ENCODE measurements around the gene SLC27A5. TPM values are rescaled to one million over a fixed set of nuclear protein-coding genes. Genes with fewer than 3 reads are reported as not detected.
A peak's percentile ranks its signal among the peaks of the same experiment; 100 is the strongest.

Gene SLC27A5
- total RNA-seq, 1 experiment from 2014 or later = 24.9 TPM

DNA sequence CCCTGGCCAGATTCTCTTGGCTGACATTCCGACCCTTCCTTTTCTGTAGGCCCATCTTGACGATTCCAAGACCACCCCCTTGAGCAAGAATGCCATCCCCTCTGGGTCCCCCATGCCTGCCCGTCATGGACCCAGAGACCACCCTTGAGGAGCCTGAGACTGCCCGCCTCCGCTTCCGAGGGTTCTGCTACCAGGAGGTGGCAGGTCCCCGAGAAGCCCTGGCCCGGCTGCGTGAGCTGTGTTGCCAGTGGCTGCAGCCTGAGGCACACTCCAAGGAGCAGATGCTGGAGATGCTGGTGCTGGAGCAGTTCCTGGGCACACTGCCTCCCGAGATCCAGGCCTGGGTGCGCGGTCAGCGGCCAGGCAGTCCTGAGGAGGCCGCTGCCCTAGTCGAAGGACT lies 34.7 kb downstream of the SLC27A5 start:
- Histone ChIP-seq H3K9me3 (ENCODE audit: low read depth, low read length, poor library complexity, severe bottlenecking) (no peaks in the 10 kb centered on the region), H3K27me3 (replicated peaks; ENCODE audit: insufficient read depth, low read depth, low read length, poor library complexity) (no peaks in the 10 kb centered on the region), H3K4me3 (ENCODE audit: low read depth, low read length, poor library complexity, severe bottlenecking) (peak overlapping the region; percentile 61), H3K4me1 (ENCODE audit: insufficient read depth, low read length, poor library complexity, severe bottlenecking) (peaks cover 6% of the 10 kb centered on the region), H3K36me3 (ENCODE audit: insufficient read depth, low read length, poor library complexity, severe bottlenecking) (no peaks in the 10 kb centered on the region), H3K27ac (ENCODE audit: low read depth, low read length, poor library complexity, severe bottlenecking) (peak overlapping the region; percentile 84)
- no peak for TF ChIP-seq EZH2 (IDR thresholded peaks at IDR 0.05; ENCODE audit: borderline replicate concordance, low read depth, low read length, poor library complexity, severe bottlenecking)
- TF ChIP-seq, protein P1, sequence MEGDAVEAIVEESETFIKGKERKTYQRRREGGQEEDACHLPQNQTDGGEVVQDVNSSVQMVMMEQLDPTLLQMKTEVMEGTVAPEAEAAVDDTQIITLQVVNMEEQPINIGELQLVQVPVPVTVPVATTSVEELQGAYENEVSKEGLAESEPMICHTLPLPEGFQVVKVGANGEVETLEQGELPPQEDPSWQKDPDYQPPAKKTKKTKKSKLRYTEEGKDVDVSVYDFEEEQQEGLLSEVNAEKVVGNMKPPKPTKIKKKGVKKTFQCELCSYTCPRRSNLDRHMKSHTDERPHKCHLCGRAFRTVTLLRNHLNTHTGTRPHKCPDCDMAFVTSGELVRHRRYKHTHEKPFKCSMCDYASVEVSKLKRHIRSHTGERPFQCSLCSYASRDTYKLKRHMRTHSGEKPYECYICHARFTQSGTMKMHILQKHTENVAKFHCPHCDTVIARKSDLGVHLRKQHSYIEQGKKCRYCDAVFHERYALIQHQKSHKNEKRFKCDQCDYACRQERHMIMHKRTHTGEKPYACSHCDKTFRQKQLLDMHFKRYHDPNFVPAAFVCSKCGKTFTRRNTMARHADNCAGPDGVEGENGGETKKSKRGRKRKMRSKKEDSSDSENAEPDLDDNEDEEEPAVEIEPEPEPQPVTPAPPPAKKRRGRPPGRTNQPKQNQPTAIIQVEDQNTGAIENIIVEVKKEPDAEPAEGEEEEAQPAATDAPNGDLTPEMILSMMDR (conservative IDR thresholded peaks at IDR 0.05; ENCODE audit: low read depth, low read length) = no peak
- intact Hi-C loops (cut with micrococcal nuclease; ENCODE audit: unreplicated experiment) = no loop called here
- DNase-seq (ENCODE audit: low spot score) = no peak
- POLR2A ChIA-PET (ENCODE audit: low non-redundant PET) = no interaction called here
- BruUV-seq (replicated peaks) = no TSS peak
- CTCF ChIA-PET = no interaction called here

DNA sequence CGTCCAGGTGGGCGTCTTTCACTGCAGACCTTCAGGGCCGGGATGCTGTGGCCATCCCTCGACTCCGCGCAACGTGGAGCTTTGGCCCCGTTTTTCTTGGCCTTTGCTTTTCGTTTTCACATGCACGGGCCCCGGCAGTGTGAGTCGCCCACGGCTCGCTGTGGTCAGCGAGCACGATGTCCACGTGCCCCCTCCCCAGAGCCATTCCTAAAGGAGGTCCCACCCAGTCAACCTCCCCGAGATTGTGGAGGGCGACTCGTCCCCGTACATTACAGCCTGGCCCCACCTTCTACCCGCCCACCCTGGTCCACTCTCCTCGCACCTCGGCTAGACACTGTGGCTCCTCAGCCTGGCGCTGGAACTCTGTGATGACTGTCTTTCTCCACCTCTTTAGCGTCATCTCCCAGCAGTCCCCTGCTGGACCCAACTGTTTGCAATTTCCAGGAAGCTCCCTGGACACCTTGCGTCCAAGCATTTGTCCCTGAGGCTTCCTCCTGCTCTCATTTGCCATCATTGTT lies 35.2 kb downstream of the SLC27A5 start:
- CTCF ChIA-PET = no interaction called here
- intact Hi-C loops (cut with micrococcal nuclease; ENCODE audit: unreplicated experiment) = no loop called here
- BruUV-seq (replicated peaks) = TSS peak; percentile 13

DNA sequence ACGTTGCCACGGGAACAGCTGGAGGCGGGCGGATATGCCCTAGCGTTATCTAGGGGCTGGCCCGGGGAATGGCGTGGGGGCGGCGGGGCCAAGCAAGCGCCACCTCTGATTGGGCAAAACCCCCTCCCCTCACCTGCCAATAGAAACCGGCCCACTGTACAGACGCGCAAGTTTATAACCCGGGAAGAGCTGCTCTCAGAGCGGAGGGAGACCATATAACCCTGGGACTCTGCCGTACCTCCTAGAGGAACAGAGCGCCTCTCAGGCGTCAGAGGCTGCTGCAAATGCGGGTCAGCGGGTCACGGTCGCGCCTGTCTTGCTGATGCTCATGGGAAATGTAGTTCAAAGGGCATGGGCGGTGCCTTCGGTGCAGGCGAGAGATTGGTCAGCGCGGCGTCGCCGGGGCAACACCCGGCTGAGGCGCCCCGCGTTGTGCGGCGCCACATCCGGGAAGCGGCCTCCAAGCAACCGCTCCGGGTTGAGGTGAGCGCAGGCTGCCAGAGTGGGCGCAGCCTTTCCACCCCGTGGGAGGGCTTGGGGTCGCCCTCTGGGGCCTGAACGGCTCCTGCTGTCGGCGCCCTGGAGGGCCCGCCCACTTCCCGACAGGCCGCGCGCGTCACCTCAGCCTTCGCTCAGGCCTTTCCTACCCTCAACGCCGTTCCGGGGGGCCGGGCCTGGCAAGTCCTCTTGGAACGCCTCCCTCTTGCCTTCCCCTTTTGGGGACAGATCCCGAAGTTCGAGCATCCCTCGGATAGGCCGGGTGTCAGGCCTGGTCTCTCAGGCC lies 35.9 kb downstream of the SLC27A5 start, which contains the start of gene ZNF446:
ZNF446 (plus strand) TSS at position 639 of the 784 bp plus-strand sequence. CDS start 867 bp downstream, outside the sequence.
- peak; percentile 98 for DNase-seq (ENCODE audit: low spot score)
- H3K4me3 ChIP-seq (ENCODE audit: low read depth, low read length, poor library complexity, severe bottlenecking) = peak within 1 kb of the TSS; percentile 61
- no TSS peak for BruUV-seq (replicated peaks)
- no peaks in the 10 kb centered on the region for H3K36me3 ChIP-seq (ENCODE audit: insufficient read depth, low read length, poor library complexity, severe bottlenecking)
- peak within 1 kb of the TSS; percentile 84 for H3K27ac ChIP-seq (ENCODE audit: low read depth, low read length, poor library complexity, severe bottlenecking)
- no peak for TF ChIP-seq EZH2 (IDR thresholded peaks at IDR 0.05; ENCODE audit: borderline replicate concordance, low read depth, low read length, poor library complexity, severe bottlenecking)
- TF ChIP-seq, protein P1 (conservative IDR thresholded peaks at IDR 0.05; ENCODE audit: low read depth, low read length) = no peak
- H3K27me3 ChIP-seq (replicated peaks; ENCODE audit: insufficient read depth, low read depth, low read length, poor library complexity) = no peaks in the 10 kb centered on the region
- intact Hi-C loops (cut with micrococcal nuclease; ENCODE audit: unreplicated experiment) = no loop called here
- no peaks in the 10 kb centered on the region for H3K9me3 ChIP-seq (ENCODE audit: low read depth, low read length, poor library complexity, severe bottlenecking)
- peaks cover 6% of the 10 kb centered on the region for H3K4me1 ChIP-seq (ENCODE audit: insufficient read depth, low read length, poor library complexity, severe bottlenecking)
- POLR2A ChIA-PET (ENCODE audit: low non-redundant PET) = no interaction called here
- CTCF ChIA-PET = interaction anchor here (1.0 kb wide), 1 partner anchor 43 kb away, joined by 3 read pairs; the partner anchor contains the start of gene ZBTB45

More for the DNA sequence above, 35.2 kb downstream of the SLC27A5 start:
- peaks cover 6% of the 10 kb centered on the region for H3K4me1 ChIP-seq (ENCODE audit: insufficient read depth, low read length, poor library complexity, severe bottlenecking)
- peak overlapping the region; percentile 61 for H3K4me3 ChIP-seq (ENCODE audit: low read depth, low read length, poor library complexity, severe bottlenecking)
- H3K27me3 ChIP-seq (replicated peaks; ENCODE audit: insufficient read depth, low read depth, low read length, poor library complexity) = no peaks in the 10 kb centered on the region
- POLR2A ChIA-PET (ENCODE audit: low non-redundant PET) = no interaction called here
- H3K27ac ChIP-seq (ENCODE audit: low read depth, low read length, poor library complexity, severe bottlenecking) = peak overlapping the region; percentile 84
- TF ChIP-seq, protein P1 (conservative IDR thresholded peaks at IDR 0.05; ENCODE audit: low read depth, low read length) = no peak
- no peak for TF ChIP-seq EZH2 (IDR thresholded peaks at IDR 0.05; ENCODE audit: borderline replicate concordance, low read depth, low read length, poor library complexity, severe bottlenecking)
- H3K9me3 ChIP-seq (ENCODE audit: low read depth, low read length, poor library complexity, severe bottlenecking) = no peaks in the 10 kb centered on the region
- peak; percentile 22 for DNase-seq (ENCODE audit: low spot score)
- H3K36me3 ChIP-seq (ENCODE audit: insufficient read depth, low read length, poor library complexity, severe bottlenecking) = no peaks in the 10 kb centered on the region

Measured in A673 (cell line).